ENCODE measurements around the gene GRIK4.

GRIK4 gene

DNA sequence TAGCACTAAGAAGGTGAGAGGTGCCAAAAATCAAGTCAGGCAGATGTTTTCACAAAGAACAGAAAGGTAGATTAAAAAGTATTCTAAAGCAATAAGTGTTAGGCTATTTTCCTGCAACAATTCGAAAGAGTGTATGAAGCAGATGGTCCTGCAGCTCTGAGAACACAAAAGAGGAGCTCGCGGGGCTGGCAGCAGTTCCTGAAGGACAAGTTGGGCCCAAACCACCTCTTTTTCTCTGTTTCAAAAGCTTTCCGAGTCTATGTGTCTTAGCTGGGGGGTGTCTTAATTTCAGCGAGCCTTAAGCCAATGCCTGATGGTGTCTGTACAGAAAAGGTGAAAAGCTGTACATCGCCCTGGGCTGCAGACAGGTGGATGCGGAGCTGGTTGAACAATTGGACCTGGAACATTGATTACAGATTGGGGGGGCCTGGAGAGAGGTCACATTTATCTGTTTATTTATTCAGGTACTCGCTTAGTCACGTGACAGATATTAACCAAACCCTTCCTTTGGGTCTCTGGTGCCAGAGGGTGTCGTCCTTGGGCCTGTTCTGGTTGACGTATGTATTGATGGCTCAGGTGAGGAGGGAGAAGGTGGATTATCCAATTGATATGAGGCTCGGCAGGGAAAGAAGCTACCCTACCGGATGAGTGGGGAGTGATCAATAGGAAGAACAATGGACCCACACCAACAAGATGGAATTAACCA is 24.7 kb downstream of the GRIK4 start:
- ATAC-seq (ENCODE audit: low read depth) (no peak), DNase-seq (ENCODE audit: low spot score) (no peak)
- Histone ChIP-seq H3K36me3 (ENCODE audit: low read depth) (no peaks in the 10 kb centered on the region), H3K4me3 (ENCODE audit: severe bottlenecking) (no peak overlapping the region), H3K27me3 (ENCODE audit: insufficient read depth, poor library complexity, severe bottlenecking) (no peaks in the 10 kb centered on the region), H3K9me3 (ENCODE audit: severe bottlenecking) (no peaks in the 10 kb centered on the region), H3K27ac (ENCODE audit: poor library complexity, severe bottlenecking) (no peak overlapping the region), H3K4me1 (ENCODE audit: insufficient read depth, poor library complexity, severe bottlenecking) (no peaks in the 10 kb centered on the region)
- TF ChIP-seq, protein P1, sequence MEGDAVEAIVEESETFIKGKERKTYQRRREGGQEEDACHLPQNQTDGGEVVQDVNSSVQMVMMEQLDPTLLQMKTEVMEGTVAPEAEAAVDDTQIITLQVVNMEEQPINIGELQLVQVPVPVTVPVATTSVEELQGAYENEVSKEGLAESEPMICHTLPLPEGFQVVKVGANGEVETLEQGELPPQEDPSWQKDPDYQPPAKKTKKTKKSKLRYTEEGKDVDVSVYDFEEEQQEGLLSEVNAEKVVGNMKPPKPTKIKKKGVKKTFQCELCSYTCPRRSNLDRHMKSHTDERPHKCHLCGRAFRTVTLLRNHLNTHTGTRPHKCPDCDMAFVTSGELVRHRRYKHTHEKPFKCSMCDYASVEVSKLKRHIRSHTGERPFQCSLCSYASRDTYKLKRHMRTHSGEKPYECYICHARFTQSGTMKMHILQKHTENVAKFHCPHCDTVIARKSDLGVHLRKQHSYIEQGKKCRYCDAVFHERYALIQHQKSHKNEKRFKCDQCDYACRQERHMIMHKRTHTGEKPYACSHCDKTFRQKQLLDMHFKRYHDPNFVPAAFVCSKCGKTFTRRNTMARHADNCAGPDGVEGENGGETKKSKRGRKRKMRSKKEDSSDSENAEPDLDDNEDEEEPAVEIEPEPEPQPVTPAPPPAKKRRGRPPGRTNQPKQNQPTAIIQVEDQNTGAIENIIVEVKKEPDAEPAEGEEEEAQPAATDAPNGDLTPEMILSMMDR (IDR thresholded peaks at IDR 0.05; ENCODE audit: poor library complexity, severe bottlenecking) = no peak

DNA sequence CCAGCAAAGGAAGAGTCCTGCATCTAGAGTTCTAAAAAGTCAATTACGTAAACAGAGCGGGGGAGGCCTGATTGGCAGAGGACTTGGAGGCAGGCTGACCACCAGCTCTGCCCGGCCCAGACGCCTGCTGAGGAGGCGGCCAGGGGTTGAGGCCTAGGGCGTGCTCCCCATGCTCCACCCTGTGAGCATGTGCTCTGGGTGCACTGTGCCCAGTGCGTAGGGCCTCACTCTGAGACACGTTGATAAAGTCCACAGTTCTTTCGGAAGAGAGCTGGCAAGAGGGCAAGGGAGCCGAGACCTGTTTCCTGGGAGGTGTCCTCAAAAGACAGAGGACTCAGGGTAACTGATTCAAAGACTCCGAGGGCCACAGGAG is 25.2 kb downstream of the GRIK4 start:
- H3K4me3 ChIP-seq (ENCODE audit: severe bottlenecking) = no peak overlapping the region
- H3K36me3 ChIP-seq (ENCODE audit: low read depth) = no peaks in the 10 kb centered on the region
- H3K27ac ChIP-seq (ENCODE audit: poor library complexity, severe bottlenecking) = no peak overlapping the region
- no peaks in the 10 kb centered on the region for H3K27me3 ChIP-seq (ENCODE audit: insufficient read depth, poor library complexity, severe bottlenecking)
- no peaks in the 10 kb centered on the region for H3K9me3 ChIP-seq (ENCODE audit: severe bottlenecking)
- no peaks in the 10 kb centered on the region for H3K4me1 ChIP-seq (ENCODE audit: insufficient read depth, poor library complexity, severe bottlenecking)
- DNase-seq (ENCODE audit: low spot score) = no peak
- ATAC-seq (ENCODE audit: low read depth) = no peak
- TF ChIP-seq, protein P1 (IDR thresholded peaks at IDR 0.05; ENCODE audit: poor library complexity, severe bottlenecking) = no peak

DNA sequence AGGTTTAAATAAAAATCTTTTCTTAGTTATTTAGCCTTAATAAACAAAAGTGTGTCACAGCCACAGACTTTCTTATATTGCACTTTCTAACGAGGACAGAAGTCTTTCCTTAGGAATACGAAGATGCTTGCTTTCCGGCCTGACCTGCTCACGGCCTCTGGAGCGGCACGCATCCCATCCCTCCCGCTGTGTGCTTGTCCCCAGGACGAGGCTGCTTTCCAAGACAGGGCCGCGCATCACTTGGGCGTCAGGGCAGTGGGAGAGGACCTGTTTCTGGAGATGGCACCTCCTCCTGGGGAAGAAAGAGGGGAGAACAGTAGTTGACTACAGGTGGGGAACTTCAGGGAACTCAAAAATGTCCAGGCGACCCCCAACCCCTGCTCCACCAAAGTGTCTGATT is 26.4 kb downstream of the GRIK4 start:
- Histone ChIP-seq H3K4me3 (ENCODE audit: severe bottlenecking) (no peak overlapping the region), H3K36me3 (ENCODE audit: low read depth) (no peaks in the 10 kb centered on the region), H3K27me3 (ENCODE audit: insufficient read depth, poor library complexity, severe bottlenecking) (no peaks in the 10 kb centered on the region), H3K27ac (ENCODE audit: poor library complexity, severe bottlenecking) (no peak overlapping the region), H3K9me3 (ENCODE audit: severe bottlenecking) (no peaks in the 10 kb centered on the region), H3K4me1 (ENCODE audit: insufficient read depth, poor library complexity, severe bottlenecking) (no peaks in the 10 kb centered on the region)
- TF ChIP-seq, protein P1 (IDR thresholded peaks at IDR 0.05; ENCODE audit: poor library complexity, severe bottlenecking) = no peak
- ATAC-seq (ENCODE audit: low read depth) = no peak
- DNase-seq (ENCODE audit: low spot score) = no peak

DNA sequence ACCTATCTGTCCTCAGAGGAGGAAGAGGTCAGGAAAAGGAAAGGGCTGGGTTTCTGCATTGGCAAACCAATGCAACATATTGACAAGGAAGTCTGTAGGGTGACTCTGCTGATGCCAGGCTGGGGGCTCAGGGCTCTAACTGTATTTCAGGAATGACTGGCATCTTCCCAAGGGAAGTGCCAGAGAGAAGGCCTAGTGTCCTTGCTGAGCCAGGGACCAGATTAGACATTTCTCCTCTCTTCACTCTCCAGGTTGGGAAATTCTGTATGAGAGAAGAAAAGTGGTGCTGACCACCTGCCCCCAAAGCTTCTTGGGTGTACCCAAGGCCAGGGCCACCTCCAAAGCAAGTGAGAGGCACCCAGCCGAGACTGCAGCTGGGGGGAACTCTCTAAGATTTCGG is 27.2 kb downstream of the GRIK4 start:
- H3K36me3 ChIP-seq (ENCODE audit: low read depth) = no peaks in the 10 kb centered on the region

More for the DNA sequence above, 27.2 kb downstream of the GRIK4 start:
- Histone ChIP-seq H3K27ac (ENCODE audit: poor library complexity, severe bottlenecking) (no peak overlapping the region), H3K27me3 (ENCODE audit: insufficient read depth, poor library complexity, severe bottlenecking) (no peaks in the 10 kb centered on the region), H3K4me1 (ENCODE audit: insufficient read depth, poor library complexity, severe bottlenecking) (no peaks in the 10 kb centered on the region), H3K4me3 (ENCODE audit: severe bottlenecking) (no peak overlapping the region), H3K9me3 (ENCODE audit: severe bottlenecking) (no peaks in the 10 kb centered on the region)
- no peak for ATAC-seq (ENCODE audit: low read depth)
- TF ChIP-seq, protein P1 (IDR thresholded peaks at IDR 0.05; ENCODE audit: poor library complexity, severe bottlenecking) = no peak
- DNase-seq (ENCODE audit: low spot score) = no peak

All from RWPE2 (cell line).